Ascending aorta (tissue), 2 donors: ENCODE results near the gene HLX. TPM values are rescaled to one million over a fixed set of nuclear protein-coding genes. Genes with fewer than 3 reads are reported as not detected.

Experiments
- DNase-seq, 2 donors: peaks; one replicate each; pipeline ENCODE4 v3.0.0-alpha.2; 2019; ENCODE audit warnings: low spot score in 2 of 2
- H3K27ac ChIP-seq, 2 donors: fragments of 200-600 bp; sonication (generic); one replicate each; pipeline ENCODE4 v1.5.1; 2016 to 2017; ENCODE audit warnings: mild to moderate bottlenecking in 1 of 2
- H3K27me3 ChIP-seq: fragments of 200-600 bp; sonication (generic); one replicate; pipeline ENCODE4 v1.5.1; 2017
- H3K36me3 ChIP-seq, 2 donors: fragments of 200-600 bp; sonication (generic); one replicate each; pipeline ENCODE4 v1.5.1; 2016
- H3K4me1 ChIP-seq, 2 donors: fragments of 200-600 bp; sonication (generic); one replicate each; pipeline ENCODE4 v1.5.1; 2016 to 2017; ENCODE audit warnings: mild to moderate bottlenecking in 1 of 2
- H3K4me3 ChIP-seq, 2 donors: fragments of 200-600 bp; sonication (generic); one replicate each; pipeline ENCODE4 v1.5.1; 2016 to 2017; ENCODE audit warnings: mild to moderate bottlenecking in 1 of 2
- H3K9me3 ChIP-seq, 2 donors: fragments of 200-600 bp; sonication (generic); one replicate each; pipeline ENCODE4 v1.5.1; 2016
- intact Hi-C: fragments of 100-400 bp; cut with DNase I; formaldehyde crosslinking; loops from one replicate; pipeline ENCODE4 v1.15.1; 2023
- total RNA-seq: library from RNA; depleted of rRNA; stranded (reverse); fragments of >200 nt; gene quantifications from one replicate; pipeline ENCODE4 v1.1.0, GENCODE V29; 2016
- TF ChIP-seq, protein P1 (sequence below), 3 experiments: fragments of 200-600 bp in 2 of 3; fragments of 450-650 bp in 1 of 3; sonication (generic) in 2 of 3; IDR thresholded peaks; one replicate each; pipeline ENCODE4 v1.5.1; 2016 to 2019; ENCODE audit warnings: antibody characterized with exemption in 3 of 3, mild to moderate bottlenecking in 1 of 3, moderate library complexity in 1 of 3

HLX gene
- total RNA-seq, 1 donor from 2014 or later = 39.3 TPM

DNA sequence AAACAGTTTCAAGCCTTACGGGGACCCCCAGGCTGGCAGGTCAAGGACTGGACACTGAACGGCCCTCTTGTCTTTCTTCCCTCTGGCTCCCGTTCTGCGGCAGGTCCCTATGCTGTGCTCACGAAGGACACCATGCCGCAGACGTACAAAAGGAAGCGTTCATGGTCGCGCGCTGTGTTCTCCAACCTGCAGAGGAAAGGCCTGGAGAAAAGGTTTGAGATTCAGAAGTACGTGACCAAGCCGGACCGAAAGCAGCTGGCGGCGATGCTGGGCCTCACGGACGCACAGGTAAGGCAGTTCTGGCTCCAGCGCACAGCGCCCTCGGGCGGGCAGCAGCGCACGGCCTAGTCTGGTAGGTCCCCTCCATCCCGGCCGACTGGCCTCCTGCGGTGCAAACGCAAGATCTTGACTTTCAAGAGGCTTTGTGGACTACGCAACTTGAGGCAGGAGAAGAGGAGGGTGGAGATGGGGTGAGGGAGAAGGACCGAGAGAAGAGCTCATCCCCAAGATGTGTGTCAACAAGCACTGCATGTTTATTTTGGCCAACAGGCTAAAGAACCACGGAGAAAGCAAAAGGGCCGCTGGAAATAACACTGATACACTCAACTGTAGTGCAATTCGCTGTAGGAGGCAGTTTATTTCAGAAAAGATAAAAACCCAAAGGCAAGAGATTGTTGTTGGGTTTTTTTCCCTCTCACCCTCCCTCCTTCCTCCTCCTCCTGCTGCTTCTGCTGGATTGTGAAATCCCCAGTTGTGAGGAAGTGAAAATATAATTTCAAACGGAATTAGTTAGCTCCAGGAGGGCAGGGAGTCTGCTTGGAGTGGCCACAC is 3.0 kb downstream of the HLX start:
- Histone ChIP-seq H3K36me3 (peaks cover 10 to 12% of the 10 kb centered on the region in 2 donors), H3K4me1 (peaks cover under 1 to 7% of the 10 kb centered on the region in 2 donors), H3K27me3 (no peaks in the 10 kb centered on the region), H3K4me3 (peak overlapping the region in 1 of 2 donors; percentile 14), H3K9me3 (no peaks in the 10 kb centered on the region), H3K27ac (no peak overlapping the region)
- DNase-seq = peak in 1 of 2 donors; percentile 63
- TF ChIP-seq, protein P1, sequence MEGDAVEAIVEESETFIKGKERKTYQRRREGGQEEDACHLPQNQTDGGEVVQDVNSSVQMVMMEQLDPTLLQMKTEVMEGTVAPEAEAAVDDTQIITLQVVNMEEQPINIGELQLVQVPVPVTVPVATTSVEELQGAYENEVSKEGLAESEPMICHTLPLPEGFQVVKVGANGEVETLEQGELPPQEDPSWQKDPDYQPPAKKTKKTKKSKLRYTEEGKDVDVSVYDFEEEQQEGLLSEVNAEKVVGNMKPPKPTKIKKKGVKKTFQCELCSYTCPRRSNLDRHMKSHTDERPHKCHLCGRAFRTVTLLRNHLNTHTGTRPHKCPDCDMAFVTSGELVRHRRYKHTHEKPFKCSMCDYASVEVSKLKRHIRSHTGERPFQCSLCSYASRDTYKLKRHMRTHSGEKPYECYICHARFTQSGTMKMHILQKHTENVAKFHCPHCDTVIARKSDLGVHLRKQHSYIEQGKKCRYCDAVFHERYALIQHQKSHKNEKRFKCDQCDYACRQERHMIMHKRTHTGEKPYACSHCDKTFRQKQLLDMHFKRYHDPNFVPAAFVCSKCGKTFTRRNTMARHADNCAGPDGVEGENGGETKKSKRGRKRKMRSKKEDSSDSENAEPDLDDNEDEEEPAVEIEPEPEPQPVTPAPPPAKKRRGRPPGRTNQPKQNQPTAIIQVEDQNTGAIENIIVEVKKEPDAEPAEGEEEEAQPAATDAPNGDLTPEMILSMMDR (IDR thresholded peaks at IDR 0.05) = no peak
- intact Hi-C loops = no loop called here

DNA sequence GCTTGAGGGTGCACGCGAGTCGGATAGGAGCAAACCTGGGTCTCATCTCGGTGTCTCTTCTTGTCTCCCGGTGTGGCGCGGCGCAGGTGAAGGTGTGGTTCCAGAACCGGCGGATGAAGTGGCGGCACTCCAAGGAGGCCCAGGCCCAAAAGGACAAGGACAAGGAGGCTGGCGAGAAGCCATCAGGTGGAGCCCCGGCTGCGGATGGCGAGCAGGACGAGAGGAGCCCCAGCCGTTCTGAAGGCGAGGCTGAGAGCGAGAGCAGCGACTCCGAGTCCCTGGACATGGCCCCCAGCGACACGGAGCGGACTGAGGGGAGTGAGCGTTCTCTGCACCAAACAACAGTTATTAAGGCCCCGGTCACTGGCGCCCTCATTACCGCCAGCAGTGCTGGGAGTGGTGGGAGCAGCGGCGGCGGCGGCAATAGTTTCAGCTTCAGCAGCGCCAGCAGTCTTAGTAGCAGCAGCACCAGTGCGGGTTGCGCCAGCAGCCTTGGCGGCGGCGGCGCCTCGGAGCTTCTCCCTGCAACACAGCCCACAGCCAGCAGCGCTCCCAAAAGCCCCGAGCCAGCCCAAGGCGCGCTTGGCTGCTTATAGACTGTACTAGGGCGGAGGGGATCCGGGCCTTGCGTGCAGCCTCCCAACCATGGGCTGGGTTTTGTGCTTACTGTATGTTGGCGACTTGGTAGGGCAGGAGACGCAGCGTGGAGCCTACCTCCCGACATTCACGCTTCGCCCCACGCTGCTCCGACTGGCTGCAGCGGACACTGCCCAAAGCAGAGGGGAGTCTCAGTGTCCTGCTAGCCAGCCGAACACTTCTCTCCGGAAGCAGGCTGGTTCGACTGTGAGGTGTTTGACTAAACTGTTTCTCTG is 5.1 kb downstream of the HLX start:
- H3K4me1 ChIP-seq = peaks cover 0 to 10% of the 10 kb centered on the region in 2 donors
- peak in 1 of 2 donors; percentile 63 for DNase-seq
- intact Hi-C loops = no loop called here

DNA sequence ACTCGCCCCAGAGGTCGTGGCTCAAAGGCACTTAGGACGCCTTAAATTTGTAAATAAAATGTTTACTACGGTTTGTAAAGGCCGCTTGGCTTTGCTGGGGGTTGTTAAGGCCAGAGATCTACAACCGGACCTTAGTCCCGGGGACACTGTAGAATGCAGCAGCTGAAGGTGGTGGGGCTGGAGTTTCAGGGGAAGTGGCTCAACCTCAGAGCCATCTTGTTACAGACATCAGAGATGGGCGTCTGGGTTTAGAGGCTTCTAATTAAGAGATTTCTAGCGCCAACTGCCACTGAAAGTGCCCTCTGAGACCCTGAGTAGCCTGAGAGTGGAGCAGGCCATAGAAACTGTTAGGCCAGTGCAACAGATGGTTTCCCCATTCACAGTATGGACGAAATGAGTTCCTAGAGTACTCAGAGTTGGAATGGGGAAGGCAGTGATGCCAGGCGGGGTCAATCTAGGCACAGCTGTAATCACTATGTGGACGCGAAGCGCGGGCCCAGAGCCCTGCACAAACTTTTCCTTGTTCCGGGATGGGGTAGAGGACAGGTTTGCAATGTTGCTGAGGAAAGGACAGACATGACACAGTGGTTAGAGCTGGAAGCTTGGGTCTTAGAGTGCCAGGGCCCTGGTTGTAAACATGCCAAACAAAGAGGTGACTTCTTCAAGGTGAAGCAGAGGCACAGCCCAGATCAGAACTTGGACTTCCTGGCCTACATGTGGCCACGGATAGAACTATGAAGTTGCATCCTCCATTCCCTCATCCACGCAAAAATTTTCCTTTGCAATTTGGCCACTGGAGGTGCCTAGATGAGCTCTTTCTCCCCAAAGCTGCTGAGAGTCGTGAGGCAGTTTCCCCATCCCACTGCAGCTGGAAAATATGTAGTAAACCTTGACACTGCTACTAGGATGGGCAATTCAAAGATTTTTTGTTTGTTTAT is 6.0 kb downstream of the HLX start:
- H3K4me1 ChIP-seq = peaks cover 0 to 10% of the 10 kb centered on the region in 2 donors
- H3K9me3 ChIP-seq = no peaks in the 10 kb centered on the region
- H3K27ac ChIP-seq = no peak overlapping the region
- peaks cover 10 to 12% of the 10 kb centered on the region in 2 donors for H3K36me3 ChIP-seq
- DNase-seq = no peak
- no peak overlapping the region for H3K4me3 ChIP-seq
- H3K27me3 ChIP-seq = peaks cover 6% of the 10 kb centered on the region
- TF ChIP-seq, protein P1 (IDR thresholded peaks at IDR 0.05) = no peak
- intact Hi-C loops = no loop called here

More for the DNA sequence above, 5.1 kb downstream of the HLX start:
- TF ChIP-seq, protein P1 (IDR thresholded peaks at IDR 0.05) = no peak
- H3K9me3 ChIP-seq = no peaks in the 10 kb centered on the region
- peak overlapping the region in 1 of 2 donors; percentile 38 for H3K4me3 ChIP-seq
- H3K27ac ChIP-seq = no peak overlapping the region
- no peaks in the 10 kb centered on the region for H3K27me3 ChIP-seq
- H3K36me3 ChIP-seq = peaks cover 10 to 12% of the 10 kb centered on the region in 2 donors

DNA sequence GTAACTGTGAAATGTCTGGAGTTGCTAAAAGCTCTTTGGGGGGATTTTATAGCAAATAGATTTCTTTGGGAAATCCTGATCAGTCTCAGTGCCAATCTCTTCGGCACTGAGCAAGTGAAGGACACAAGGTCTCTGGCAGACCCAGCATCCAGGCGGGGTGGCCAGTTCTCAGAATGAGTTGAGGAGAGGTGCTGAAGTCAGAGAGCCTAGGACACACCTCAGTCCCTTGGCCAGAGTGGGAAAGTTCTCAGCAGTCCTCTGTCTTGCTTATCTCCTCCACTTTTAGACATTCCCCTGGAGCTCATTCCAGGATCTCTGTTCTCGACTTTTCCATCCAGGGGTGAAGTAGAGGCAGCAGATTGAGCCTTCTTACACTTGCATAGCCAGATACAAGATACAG is 6.7 kb downstream of the HLX start:
- Histone ChIP-seq H3K27me3 (peaks cover 8% of the 10 kb centered on the region), H3K9me3 (no peaks in the 10 kb centered on the region), H3K36me3 (peaks cover 10 to 12% of the 10 kb centered on the region in 2 donors), H3K4me1 (peaks cover 0 to 10% of the 10 kb centered on the region in 2 donors), H3K4me3 (no peak overlapping the region), H3K27ac (no peak overlapping the region)
- intact Hi-C loops = no loop called here
- DNase-seq = no peak
- TF ChIP-seq, protein P1 (IDR thresholded peaks at IDR 0.05) = no peak
